Neuron (in vitro differentiated cells): ENCODE data around the gene SMARCA2.

Experiments used
- H2AFZ ChIP-seq: one replicate; pipeline ENCODE4 v1.6.1; 2013; ENCODE audit warnings: low read depth, mild to moderate bottlenecking, inconsistent platforms, low read length, moderate library complexity
- H3K27me3 ChIP-seq: one replicate; pipeline ENCODE4 v1.6.1; 2013; ENCODE audit warnings: low read length; ENCODE audit not compliant: insufficient read depth
- H3K36me3 ChIP-seq: one replicate; pipeline ENCODE4 v1.6.1; 2013; ENCODE audit warnings: low read length; ENCODE audit not compliant: insufficient read depth
- H3K4me1 ChIP-seq: one replicate; pipeline ENCODE4 v1.6.1; 2013; ENCODE audit warnings: low read length; ENCODE audit not compliant: insufficient read depth
- H3K4me3 ChIP-seq: 2 replicates; pipeline ENCODE4 v1.5.1; 2013; ENCODE audit warnings: mild to moderate bottlenecking, low read length, moderate library complexity
- H3K9me3 ChIP-seq: one replicate; pipeline ENCODE4 v1.6.1; 2013; ENCODE audit warnings: low read length

Gene SMARCA2

DNA sequence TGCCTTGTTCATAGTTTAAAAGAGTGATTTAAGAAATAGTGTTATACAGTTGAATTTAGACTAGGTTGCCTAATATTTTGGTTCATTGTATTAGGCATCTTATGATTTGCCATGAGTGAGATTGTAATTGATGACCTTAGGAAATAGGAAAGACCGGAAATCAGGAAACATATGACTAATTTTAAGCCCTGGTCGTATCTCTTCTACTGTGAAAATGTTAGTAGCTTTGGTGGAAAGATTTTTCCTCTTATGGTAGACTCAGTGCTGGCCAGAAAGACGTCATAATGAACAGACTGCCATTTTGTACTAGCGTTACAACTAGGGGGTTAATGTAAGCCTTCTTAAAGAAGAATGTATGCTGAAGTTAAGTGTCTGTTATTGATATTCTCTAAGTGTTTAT is 21.7 kb downstream of the SMARCA2 start:
- Histone ChIP-seq H3K4me1 (no peaks in the 10 kb centered on the region), H2AFZ (no peak overlapping the region), H3K4me3 (no peak overlapping the region), H3K9me3 (no peaks in the 10 kb centered on the region), H3K27me3 (peaks cover 2% of the 10 kb centered on the region), H3K36me3 (no peaks in the 10 kb centered on the region)

DNA sequence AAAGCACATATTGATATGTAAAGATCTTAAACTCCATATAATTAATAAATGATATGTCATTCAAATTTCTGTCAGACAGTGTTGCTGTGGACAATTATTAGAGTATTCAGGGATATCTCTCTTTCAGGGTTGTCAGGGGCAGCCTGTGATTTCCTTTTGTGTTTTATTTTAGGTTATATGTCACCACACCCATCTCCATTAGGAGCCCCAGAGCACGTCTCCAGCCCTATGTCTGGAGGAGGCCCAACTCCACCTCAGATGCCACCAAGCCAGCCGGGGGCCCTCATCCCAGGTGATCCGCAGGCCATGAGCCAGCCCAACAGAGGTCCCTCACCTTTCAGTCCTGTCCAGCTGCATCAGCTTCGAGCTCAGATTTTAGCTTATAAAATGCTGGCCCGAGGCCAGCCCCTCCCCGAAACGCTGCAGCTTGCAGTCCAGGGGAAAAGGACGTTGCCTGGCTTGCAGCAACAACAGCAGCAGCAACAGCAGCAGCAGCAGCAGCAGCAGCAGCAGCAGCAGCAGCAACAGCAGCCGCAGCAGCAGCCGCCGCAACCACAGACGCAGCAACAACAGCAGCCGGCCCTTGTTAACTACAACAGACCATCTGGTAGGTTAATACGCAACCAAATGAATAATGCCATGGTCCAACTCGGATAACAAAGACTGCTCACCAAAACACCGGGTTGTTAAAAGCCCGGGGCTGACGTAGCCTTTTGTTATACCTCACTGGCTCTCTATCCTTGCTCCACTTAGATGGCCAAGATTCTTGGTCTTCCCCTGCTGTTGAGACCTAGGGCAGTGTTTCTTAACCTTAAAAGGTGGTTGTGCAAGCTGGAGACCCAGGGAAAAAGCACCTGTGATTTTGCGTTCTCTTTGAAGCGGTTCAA is 24.4 kb downstream of the SMARCA2 start:
- no peak overlapping the region for H2AFZ ChIP-seq
- H3K27me3 ChIP-seq = peaks cover 2% of the 10 kb centered on the region
- H3K9me3 ChIP-seq = no peaks in the 10 kb centered on the region
- no peaks in the 10 kb centered on the region for H3K36me3 ChIP-seq
- no peaks in the 10 kb centered on the region for H3K4me1 ChIP-seq
- no peak overlapping the region for H3K4me3 ChIP-seq

DNA sequence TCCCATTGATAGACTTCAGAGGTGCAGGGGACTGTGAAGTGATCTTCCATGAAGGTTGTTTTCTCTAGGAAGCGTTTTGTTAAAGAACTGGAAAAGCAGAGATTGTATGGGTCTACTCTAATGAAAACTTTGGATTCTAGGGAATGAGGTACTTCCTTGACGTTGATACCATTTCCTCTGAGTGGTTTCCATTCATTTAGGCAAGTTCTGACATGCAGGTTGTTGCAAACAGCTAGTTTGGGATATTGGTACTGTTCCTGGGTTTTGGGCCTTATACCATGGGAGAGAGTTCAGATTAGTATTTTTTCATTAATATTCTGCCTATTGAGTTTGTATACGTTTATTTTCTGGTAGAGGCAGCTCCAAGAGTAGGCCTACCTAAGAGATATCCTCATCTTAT is 25.7 kb downstream of the SMARCA2 start:
- Histone ChIP-seq H3K4me3 (no peak overlapping the region), H3K9me3 (no peaks in the 10 kb centered on the region), H3K4me1 (no peaks in the 10 kb centered on the region), H2AFZ (no peak overlapping the region), H3K27me3 (peaks cover 4% of the 10 kb centered on the region), H3K36me3 (no peaks in the 10 kb centered on the region)

DNA sequence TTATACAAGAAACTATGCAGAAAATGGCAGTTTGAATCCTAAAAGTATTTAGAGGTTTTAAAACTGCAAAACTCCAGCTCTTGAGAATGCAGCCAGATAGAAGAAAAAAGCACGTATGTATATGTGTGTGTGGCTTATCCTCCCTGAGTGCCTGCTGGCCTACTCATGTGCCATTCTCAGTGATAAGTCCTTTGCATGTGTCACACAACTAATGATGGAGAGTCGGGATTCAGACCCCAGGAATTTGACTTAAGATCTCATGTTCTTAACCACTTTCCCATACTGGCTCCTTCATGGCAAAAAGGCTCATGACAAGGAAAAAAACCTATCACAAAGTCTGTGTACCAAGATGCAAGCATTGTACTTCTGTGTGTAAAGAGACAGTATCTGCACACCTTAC is 26.6 kb downstream of the SMARCA2 start:
- Histone ChIP-seq H3K27me3 (peaks cover 10% of the 10 kb centered on the region), H2AFZ (no peak overlapping the region), H3K36me3 (no peaks in the 10 kb centered on the region), H3K9me3 (no peaks in the 10 kb centered on the region), H3K4me3 (no peak overlapping the region), H3K4me1 (no peaks in the 10 kb centered on the region)

DNA sequence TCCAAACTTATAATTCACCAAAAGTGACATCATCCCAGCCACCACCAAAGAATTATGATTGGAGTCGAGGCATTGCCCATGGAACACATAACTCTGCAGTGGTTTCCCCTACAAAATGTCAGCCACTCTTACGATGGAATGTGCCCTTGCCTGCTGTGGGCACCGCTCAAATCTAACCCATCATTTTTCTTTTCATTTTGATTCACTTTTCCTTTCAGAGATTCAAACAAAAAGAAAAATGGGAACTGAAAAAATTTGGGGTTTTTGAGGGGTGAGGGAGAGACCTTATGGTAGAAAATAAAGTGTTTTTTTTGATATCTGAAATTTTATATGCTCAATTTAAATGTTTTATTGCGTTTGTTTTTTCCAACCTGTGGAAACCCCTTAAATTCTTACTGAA is 28.1 kb downstream of the SMARCA2 start:
- H3K4me3 ChIP-seq = no peak overlapping the region
- H3K9me3 ChIP-seq = peaks cover 5% of the 10 kb centered on the region
- no peak overlapping the region for H2AFZ ChIP-seq
- no peaks in the 10 kb centered on the region for H3K36me3 ChIP-seq
- peaks cover 18% of the 10 kb centered on the region for H3K27me3 ChIP-seq
- no peaks in the 10 kb centered on the region for H3K4me1 ChIP-seq

DNA sequence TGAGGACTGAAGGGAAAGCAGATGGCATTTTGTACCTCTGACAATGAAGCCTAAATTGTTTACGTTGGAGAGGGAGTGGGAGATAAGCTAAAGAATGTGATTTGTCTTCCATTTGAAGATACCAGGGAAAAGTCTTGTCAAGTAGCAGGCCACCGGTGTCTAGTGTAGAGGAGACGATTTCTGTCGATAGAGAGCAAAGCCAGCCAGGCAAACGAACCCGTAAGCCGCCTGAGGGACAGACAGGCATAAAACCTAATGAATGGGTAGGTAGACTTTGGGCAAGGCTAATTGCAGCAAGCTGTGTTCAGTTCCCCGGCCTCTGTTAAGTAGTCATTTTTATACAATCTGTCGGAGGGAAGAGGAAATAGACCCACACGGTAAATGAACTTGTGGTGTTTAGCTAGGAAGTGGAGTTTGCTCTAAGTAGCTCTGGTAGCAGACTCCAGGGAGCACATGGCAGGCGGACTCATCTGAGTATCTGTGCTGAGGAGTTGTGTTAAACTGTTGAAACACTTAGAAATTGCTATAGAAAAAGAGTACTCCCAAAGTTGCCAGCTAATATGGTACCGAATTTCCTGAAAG is 28.8 kb downstream of the SMARCA2 start:
- Histone ChIP-seq H3K27me3 (peaks cover 18% of the 10 kb centered on the region), H3K4me3 (no peak overlapping the region), H3K9me3 (peaks cover 5% of the 10 kb centered on the region), H3K4me1 (no peaks in the 10 kb centered on the region), H3K36me3 (no peaks in the 10 kb centered on the region), H2AFZ (no peak overlapping the region)

DNA sequence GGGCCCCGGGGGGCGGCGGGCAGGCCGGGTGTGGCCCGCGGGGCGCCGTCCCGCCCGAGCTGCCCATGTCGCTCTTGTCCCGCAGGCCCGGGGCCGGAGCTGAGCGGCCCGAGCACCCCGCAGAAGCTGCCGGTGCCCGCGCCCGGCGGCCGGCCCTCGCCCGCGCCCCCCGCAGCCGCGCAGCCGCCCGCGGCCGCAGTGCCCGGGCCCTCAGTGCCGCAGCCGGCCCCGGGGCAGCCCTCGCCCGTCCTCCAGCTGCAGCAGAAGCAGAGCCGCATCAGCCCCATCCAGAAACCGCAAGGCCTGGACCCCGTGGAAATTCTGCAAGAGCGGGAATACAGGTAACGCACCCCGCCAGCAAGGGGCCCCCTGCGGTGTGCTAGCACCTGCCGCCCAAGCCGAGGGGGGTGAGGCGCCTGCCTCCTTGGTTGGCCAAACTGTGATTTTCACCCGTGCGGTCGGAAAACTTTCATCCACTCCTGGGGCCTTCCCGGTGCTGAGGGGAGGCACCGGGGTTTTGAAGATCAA is 32.1 kb downstream of the SMARCA2 start:
- peaks cover 20% of the 10 kb centered on the region for H3K27me3 ChIP-seq
- H2AFZ ChIP-seq = no peak overlapping the region
- H3K9me3 ChIP-seq = peaks cover 5% of the 10 kb centered on the region
- H3K4me3 ChIP-seq = no peak overlapping the region
- H3K36me3 ChIP-seq = no peaks in the 10 kb centered on the region
- no peaks in the 10 kb centered on the region for H3K4me1 ChIP-seq

DNA sequence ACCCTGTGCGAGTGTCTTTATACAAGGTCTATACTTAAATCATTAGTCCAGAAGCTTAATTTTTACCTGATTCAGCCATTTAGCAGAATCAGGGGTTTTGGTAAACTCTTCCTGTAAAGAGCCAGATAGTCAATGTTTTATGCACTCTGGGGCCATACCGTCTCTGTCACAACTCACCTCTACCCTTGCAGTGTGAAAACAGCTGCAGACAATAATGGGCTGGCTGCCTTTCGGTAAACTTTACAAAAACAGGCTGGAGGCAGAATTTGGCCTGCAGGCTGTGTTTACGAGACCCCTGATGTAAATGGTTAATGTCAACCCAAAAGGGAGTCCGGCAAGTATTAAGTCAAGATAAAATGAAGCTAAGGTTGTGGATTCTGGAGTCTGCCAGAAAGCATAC is 32.8 kb downstream of the SMARCA2 start:
- H3K27me3 ChIP-seq = peaks cover 20% of the 10 kb centered on the region

DNA sequence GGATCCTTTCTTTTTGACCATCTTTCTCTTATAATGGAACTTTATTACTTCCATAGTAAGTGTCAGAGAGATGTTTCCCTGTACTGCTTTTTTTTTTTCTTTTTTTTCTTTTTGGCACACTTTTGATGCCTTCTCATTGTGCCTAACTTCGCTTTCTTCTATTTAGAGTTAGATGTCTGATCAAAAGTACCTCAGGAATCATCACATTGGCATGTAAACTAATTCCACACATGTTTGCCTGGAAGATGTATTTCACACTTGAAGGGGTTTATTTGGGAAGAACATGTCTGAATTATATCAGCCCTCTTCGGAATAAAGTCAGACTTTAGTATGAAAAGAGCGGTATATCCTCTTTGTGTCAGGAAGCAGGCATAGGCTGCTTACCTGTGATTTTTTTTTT is 35.1 kb downstream of the SMARCA2 start:
- no peak overlapping the region for H2AFZ ChIP-seq
- no peaks in the 10 kb centered on the region for H3K36me3 ChIP-seq
- peaks cover 5% of the 10 kb centered on the region for H3K9me3 ChIP-seq
- peaks cover 20% of the 10 kb centered on the region for H3K27me3 ChIP-seq
- no peak overlapping the region for H3K4me3 ChIP-seq
- peaks cover 4% of the 10 kb centered on the region for H3K4me1 ChIP-seq

More for the DNA sequence above, 32.8 kb downstream of the SMARCA2 start:
- H3K9me3 ChIP-seq = peaks cover 5% of the 10 kb centered on the region
- H3K36me3 ChIP-seq = no peaks in the 10 kb centered on the region
- no peak overlapping the region for H3K4me3 ChIP-seq
- no peak overlapping the region for H2AFZ ChIP-seq
- H3K4me1 ChIP-seq = no peaks in the 10 kb centered on the region

DNA sequence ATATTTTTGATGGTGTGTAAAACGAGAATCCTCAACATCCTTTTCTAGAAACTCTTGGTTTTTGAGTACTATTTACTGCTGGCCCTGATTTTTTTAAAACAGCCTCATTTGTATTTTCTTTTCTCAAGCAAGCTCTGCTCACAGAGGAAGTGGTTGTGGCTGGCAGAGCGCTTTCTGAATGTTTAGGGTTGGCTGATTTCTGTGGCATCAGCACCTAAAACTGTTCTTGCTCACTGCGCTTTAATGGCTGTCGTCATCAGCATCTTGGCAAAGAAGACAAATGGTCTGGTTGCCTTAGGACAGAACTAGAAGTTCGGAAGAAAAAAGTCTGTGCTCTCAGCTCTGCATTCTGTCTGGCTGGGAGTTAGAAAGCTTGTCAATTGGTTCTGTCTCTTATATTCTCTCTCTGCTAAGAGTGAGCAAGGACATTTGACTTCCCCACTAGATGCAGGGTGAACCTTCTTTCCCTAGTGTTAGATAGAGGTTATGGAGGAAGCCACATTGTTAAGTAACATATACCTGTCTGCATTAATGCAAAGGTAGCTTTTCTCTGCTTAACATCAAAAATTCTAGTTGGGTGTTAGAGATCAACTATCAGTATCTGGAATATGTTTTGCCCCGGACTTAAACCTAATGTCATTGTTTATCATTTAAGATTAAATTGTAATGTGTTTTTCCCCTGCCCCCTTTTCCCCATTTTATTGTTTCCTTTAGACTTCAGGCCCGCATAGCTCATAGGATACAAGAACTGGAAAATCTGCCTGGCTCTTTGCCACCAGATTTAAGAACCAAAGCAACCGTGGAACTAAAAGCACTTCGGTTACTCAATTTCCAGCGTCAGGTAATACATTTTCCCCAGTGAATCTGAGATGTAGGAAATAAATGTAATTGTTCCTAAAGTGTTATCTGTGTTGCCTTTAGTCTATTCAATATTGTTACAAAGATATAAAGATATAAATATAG is 39.0 kb downstream of the SMARCA2 start:
- H3K36me3 ChIP-seq = no peaks in the 10 kb centered on the region
- peaks cover 2% of the 10 kb centered on the region for H3K27me3 ChIP-seq
- H2AFZ ChIP-seq = no peak overlapping the region
- no peak overlapping the region for H3K4me3 ChIP-seq
- no peaks in the 10 kb centered on the region for H3K9me3 ChIP-seq
- H3K4me1 ChIP-seq = peaks cover 8% of the 10 kb centered on the region

DNA sequence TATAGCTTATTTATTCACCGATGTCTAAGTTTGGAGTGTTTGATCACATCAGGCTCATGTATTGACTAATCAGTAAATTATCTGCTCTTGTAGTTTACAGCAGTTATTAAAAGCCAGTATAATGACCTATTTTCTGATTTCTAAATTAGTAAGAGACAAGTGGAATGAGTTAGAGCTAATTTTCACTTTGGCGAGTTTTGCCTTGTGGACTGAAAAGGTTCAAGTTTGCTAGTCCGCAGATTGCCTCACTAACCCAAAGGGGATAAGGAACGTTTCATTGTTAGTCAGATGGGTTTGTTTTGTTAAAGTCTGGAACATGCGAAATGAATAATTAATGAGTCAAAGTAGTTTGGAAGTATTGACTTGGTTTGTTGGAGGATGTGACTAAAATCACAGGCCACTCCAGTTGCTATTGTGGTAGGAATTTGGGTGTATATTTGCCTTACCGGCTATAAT is 40.1 kb downstream of the SMARCA2 start:
- Histone ChIP-seq H3K4me1 (peaks cover 12% of the 10 kb centered on the region), H3K4me3 (no peak overlapping the region), H3K27me3 (no peaks in the 10 kb centered on the region), H3K9me3 (no peaks in the 10 kb centered on the region), H2AFZ (no peak overlapping the region), H3K36me3 (no peaks in the 10 kb centered on the region)

DNA sequence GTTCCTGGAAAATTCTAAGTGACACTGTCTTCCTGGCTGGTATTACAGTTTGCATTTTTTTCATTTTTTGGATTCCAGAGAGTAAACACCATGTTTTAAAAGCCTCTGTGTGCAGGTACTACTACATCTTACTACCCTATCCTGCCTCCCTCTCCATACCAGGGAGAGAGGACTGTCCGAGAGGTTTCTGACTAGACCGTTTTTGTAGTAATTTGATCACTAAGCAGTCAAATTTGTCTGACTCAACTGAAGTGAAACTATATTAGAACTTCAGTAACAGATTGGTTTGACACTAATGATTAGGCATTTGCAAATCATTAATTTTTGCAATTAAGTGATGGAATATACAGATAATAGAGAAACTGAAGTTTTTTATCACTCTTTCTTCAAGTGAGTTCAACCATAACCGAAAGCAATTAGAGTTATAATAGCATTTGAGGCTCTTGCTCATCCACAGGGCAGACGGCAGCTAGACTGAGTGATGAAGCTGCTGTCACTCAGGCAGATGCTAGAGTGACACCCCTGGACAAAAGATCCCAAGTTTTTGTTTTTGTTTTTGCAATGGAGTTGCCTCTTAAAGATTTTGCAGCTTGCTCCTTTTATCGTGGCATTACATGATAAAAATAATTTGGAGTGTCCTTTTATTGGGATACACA is 44.3 kb downstream of the SMARCA2 start:
- no peak overlapping the region for H3K4me3 ChIP-seq
- no peaks in the 10 kb centered on the region for H3K9me3 ChIP-seq
- H3K27me3 ChIP-seq = no peaks in the 10 kb centered on the region
- H3K36me3 ChIP-seq = no peaks in the 10 kb centered on the region
- H3K4me1 ChIP-seq = peaks cover 12% of the 10 kb centered on the region
- H2AFZ ChIP-seq = no peak overlapping the region
